ENCODE measurements around the gene FSIP1.

Gene FSIP1

GRCh38 chr15:39580485-39581241 is 202.0 kb downstream of the FSIP1 start, which contains the start of gene THBS1:
TSS of gene THBS1 (plus strand) at chr15:39581079. CDS start at chr15:39581858, 779 bp downstream.
- peak; percentile 96 for DNase-seq
- Histone ChIP-seq H2BK12ac (ENCODE audit: low read length in 2 of 2) (peak within 1 kb of the TSS in 1 of 2 experiments; percentile 96), H3K79me1 (replicated peaks; ENCODE audit: low read length, poor library complexity, severe bottlenecking) (no peaks in the 10 kb centered on the region), H2BK5ac (ENCODE audit: low read depth, low read length, poor library complexity, severe bottlenecking) (peak within 1 kb of the TSS; percentile 97), H4K8ac (ENCODE audit: low read length) (peak within 1 kb of the TSS; percentile 93), H2AK5ac (ENCODE audit: low read length, severe bottlenecking) (no peak within 1 kb of the TSS), H3K4me2 (ENCODE audit: low read length, poor library complexity, severe bottlenecking) (peak within 1 kb of the TSS; percentile 87), H3K9ac (ENCODE audit: low read length) (peak within 1 kb of the TSS; percentile 92), H2BK15ac (ENCODE audit: low read depth, poor library complexity, severe bottlenecking) (peak within 1 kb of the TSS; percentile 96), H2BK120ac (ENCODE audit: low read depth, low read length) (peak within 1 kb of the TSS; percentile 98), H3K14ac (ENCODE audit: low read length in 2 of 2) (peak within 1 kb of the TSS in 1 of 2 experiments; percentile 94), H3K23ac (ENCODE audit: low read length in 2 of 2) (peak within 1 kb of the TSS in 1 of 2 experiments; percentile 90), H3K27me3 (ENCODE audit: control insufficient read depth in 1 of 2, insufficient read depth in 1 of 2, low read length in 2 of 2) (no peaks in the 10 kb centered on the region), H3K4me1 (ENCODE audit: control insufficient read depth, insufficient read depth, low read depth, low read length) (peaks cover 12% of the 10 kb centered on the region), H3K4ac (ENCODE audit: low read depth in 1 of 2, low read length in 2 of 2) (peak within 1 kb of the TSS; percentile 78 to 86), H2AFZ (ENCODE audit: low read depth, low read length) (peak within 1 kb of the TSS; percentile 81), H3K4me3 (ENCODE audit: insufficient read depth in 1 of 2, low read depth in 1 of 2, low read length in 2 of 2) (peak within 1 kb of the TSS; percentile 85 to 88), H3K27ac (ENCODE audit: low read length, poor library complexity, severe bottlenecking) (peak within 1 kb of the TSS; percentile 96), H3K18ac (ENCODE audit: low read depth in 1 of 2, low read length in 2 of 2) (peak within 1 kb of the TSS; percentile 80 to 99), H3K9me3 (ENCODE audit: control insufficient read depth, low read length) (no peaks in the 10 kb centered on the region), H4K91ac (ENCODE audit: low read length) (peak within 1 kb of the TSS; percentile 97), H3K36me3 (ENCODE audit: control insufficient read depth in 1 of 2, insufficient read depth in 2 of 2, low read depth in 1 of 2, low read length in 2 of 2) (peaks cover 22 to 35% of the 10 kb centered on the region in 2 experiments)
- under 1% methylated on average over 71 of the region's 74 CpGs for WGBS

GRCh38 chr15:39580117-39580484 is 202.5 kb downstream of the FSIP1 start:
- H2BK15ac ChIP-seq (ENCODE audit: low read depth, poor library complexity, severe bottlenecking), result peak overlapping the region; percentile 73

GRCh38 chr15:39579487-39580116 is 203.0 kb downstream of the FSIP1 start:
- H2AFZ ChIP-seq (ENCODE audit: low read depth, low read length), result no peak overlapping the region
- peak overlapping the region; percentile 80 for H2BK5ac ChIP-seq (ENCODE audit: low read depth, low read length, poor library complexity, severe bottlenecking)
- peaks cover 8% of the 10 kb centered on the region for H3K4me1 ChIP-seq (ENCODE audit: control insufficient read depth, insufficient read depth, low read depth, low read length)
- H4K8ac ChIP-seq (ENCODE audit: low read length), result peak overlapping the region; percentile 5
- peak; percentile 96 for DNase-seq
- peak overlapping the region; percentile 35 to 88 for H3K4me3 ChIP-seq (ENCODE audit: insufficient read depth in 1 of 2, low read depth in 1 of 2, low read length in 2 of 2)
- H4K91ac ChIP-seq (ENCODE audit: low read length), result peak overlapping the region; percentile 60
- no peak overlapping the region for H3K14ac ChIP-seq (ENCODE audit: low read length in 2 of 2)
- WGBS, result 1% methylated on average over 17 of the region's 18 CpGs
- H3K23ac ChIP-seq (ENCODE audit: low read length in 2 of 2), result peak overlapping the region in 1 of 2 experiments; percentile 42
- no peaks in the 10 kb centered on the region for H3K9me3 ChIP-seq (ENCODE audit: control insufficient read depth, low read length)
- no peaks in the 10 kb centered on the region for H3K79me1 ChIP-seq (replicated peaks; ENCODE audit: low read length, poor library complexity, severe bottlenecking)
- H3K4ac ChIP-seq (ENCODE audit: low read depth in 1 of 2, low read length in 2 of 2), result peak overlapping the region; percentile 67 to 78
- peak overlapping the region; percentile 25 for H3K4me2 ChIP-seq (ENCODE audit: low read length, poor library complexity, severe bottlenecking)
- H2AK5ac ChIP-seq (ENCODE audit: low read length, severe bottlenecking), result peak overlapping the region; percentile 24
- peak overlapping the region; percentile 95 for H3K27ac ChIP-seq (ENCODE audit: low read length, poor library complexity, severe bottlenecking)
- H3K18ac ChIP-seq (ENCODE audit: low read depth in 1 of 2, low read length in 2 of 2), result peak overlapping the region; percentile 65
- peak overlapping the region; percentile 70 to 87 for H2BK12ac ChIP-seq (ENCODE audit: low read length in 2 of 2)
- peaks cover 18 to 24% of the 10 kb centered on the region in 2 experiments for H3K36me3 ChIP-seq (ENCODE audit: control insufficient read depth in 1 of 2, insufficient read depth in 2 of 2, low read depth in 1 of 2, low read length in 2 of 2)
- no peaks in the 10 kb centered on the region for H3K27me3 ChIP-seq (ENCODE audit: control insufficient read depth in 1 of 2, insufficient read depth in 1 of 2, low read length in 2 of 2)
- H2BK15ac ChIP-seq (ENCODE audit: low read depth, poor library complexity, severe bottlenecking), result no peak overlapping the region
- H3K9ac ChIP-seq (ENCODE audit: low read length), result peak overlapping the region; percentile 92
- peak overlapping the region; percentile 64 for H2BK120ac ChIP-seq (ENCODE audit: low read depth, low read length)

More at GRCh38 chr15:39580117-39580484, 202.5 kb downstream of the FSIP1 start:
- peak; percentile 94 for DNase-seq
- H3K27ac ChIP-seq (ENCODE audit: low read length, poor library complexity, severe bottlenecking), result peak overlapping the region; percentile 96
- H3K23ac ChIP-seq (ENCODE audit: low read length in 2 of 2), result peak overlapping the region in 1 of 2 experiments; percentile 90
- H3K36me3 ChIP-seq (ENCODE audit: control insufficient read depth in 1 of 2, insufficient read depth in 2 of 2, low read depth in 1 of 2, low read length in 2 of 2), result peaks cover 18 to 29% of the 10 kb centered on the region in 2 experiments
- peak overlapping the region; percentile 81 for H2AFZ ChIP-seq (ENCODE audit: low read depth, low read length)
- no peaks in the 10 kb centered on the region for H3K79me1 ChIP-seq (replicated peaks; ENCODE audit: low read length, poor library complexity, severe bottlenecking)
- no peaks in the 10 kb centered on the region for H3K9me3 ChIP-seq (ENCODE audit: control insufficient read depth, low read length)
- H3K4ac ChIP-seq (ENCODE audit: low read depth in 1 of 2, low read length in 2 of 2), result peak overlapping the region; percentile 78 to 86
- H3K27me3 ChIP-seq (ENCODE audit: control insufficient read depth in 1 of 2, insufficient read depth in 1 of 2, low read length in 2 of 2), result no peaks in the 10 kb centered on the region
- H4K8ac ChIP-seq (ENCODE audit: low read length), result peak overlapping the region; percentile 93
- under 1% methylated on average over 29 of the region's 29 CpGs for WGBS
- H3K18ac ChIP-seq (ENCODE audit: low read depth in 1 of 2, low read length in 2 of 2), result peak overlapping the region; percentile 80 to 99
- peak overlapping the region; percentile 98 for H2BK120ac ChIP-seq (ENCODE audit: low read depth, low read length)
- peak overlapping the region; percentile 87 for H3K4me2 ChIP-seq (ENCODE audit: low read length, poor library complexity, severe bottlenecking)
- peak overlapping the region; percentile 55 to 88 for H3K4me3 ChIP-seq (ENCODE audit: insufficient read depth in 1 of 2, low read depth in 1 of 2, low read length in 2 of 2)
- H2BK12ac ChIP-seq (ENCODE audit: low read length in 2 of 2), result peak overlapping the region in 1 of 2 experiments; percentile 85
- H3K9ac ChIP-seq (ENCODE audit: low read length), result peak overlapping the region; percentile 92
- H2AK5ac ChIP-seq (ENCODE audit: low read length, severe bottlenecking), result no peak overlapping the region
- peaks cover 8% of the 10 kb centered on the region for H3K4me1 ChIP-seq (ENCODE audit: control insufficient read depth, insufficient read depth, low read depth, low read length)
- peak overlapping the region; percentile 97 for H4K91ac ChIP-seq (ENCODE audit: low read length)
- H2BK5ac ChIP-seq (ENCODE audit: low read depth, low read length, poor library complexity, severe bottlenecking), result peak overlapping the region; percentile 97
- peak overlapping the region in 1 of 2 experiments; percentile 68 for H3K14ac ChIP-seq (ENCODE audit: low read length in 2 of 2)
